Measurements from ENCODE around the gene DUOX2. TPM values are rescaled to one million over a fixed set of nuclear protein-coding genes. Genes with fewer than 3 reads are reported as not detected.
"Not testable (repeated sequence)": the region's sequence is repeated elsewhere in the genome, so short reads cannot be mapped to it uniquely, and the experiment has no call there.

The DUOX2 gene
- total RNA-seq, 1 donor from 2014 or later = not detected

DNA sequence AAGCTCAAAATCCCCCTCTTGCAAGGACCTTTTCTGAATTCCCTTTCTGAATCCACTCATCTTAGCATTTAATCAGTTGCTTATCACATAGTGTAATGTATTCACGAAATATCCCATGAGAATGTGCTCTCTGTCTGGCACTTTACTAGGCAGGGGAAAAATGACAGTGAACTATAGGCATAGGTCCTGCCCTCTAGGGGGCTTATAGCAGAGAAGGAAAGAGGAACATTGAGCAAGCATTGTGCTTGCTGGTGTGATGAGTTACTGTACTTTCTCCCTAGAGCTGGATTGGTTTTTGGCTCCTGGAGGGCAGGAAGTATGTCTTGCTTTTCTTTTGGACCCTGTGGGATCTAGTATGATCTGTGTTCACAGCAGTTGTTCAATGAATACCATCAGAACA is 26.5 kb downstream of the DUOX2 start:
- Mint-ChIP-seq H3K4me3 (ENCODE audit: unreplicated experiment) (no peak overlapping the region), H3K27ac (ENCODE audit: unreplicated experiment) (no peak overlapping the region), H3K27me3 (ENCODE audit: unreplicated experiment) (peaks cover 61% of the 10 kb centered on the region), H3K36me3 (ENCODE audit: unreplicated experiment) (no peaks in the 10 kb centered on the region), H3K9me3 (ENCODE audit: unreplicated experiment) (no peaks in the 10 kb centered on the region), H3K4me1 (ENCODE audit: unreplicated experiment) (no peaks in the 10 kb centered on the region)
- no peak for DNase-seq (ENCODE audit: extremely low spot score, unreplicated experiment)
- TF ChIP-seq, protein P1, sequence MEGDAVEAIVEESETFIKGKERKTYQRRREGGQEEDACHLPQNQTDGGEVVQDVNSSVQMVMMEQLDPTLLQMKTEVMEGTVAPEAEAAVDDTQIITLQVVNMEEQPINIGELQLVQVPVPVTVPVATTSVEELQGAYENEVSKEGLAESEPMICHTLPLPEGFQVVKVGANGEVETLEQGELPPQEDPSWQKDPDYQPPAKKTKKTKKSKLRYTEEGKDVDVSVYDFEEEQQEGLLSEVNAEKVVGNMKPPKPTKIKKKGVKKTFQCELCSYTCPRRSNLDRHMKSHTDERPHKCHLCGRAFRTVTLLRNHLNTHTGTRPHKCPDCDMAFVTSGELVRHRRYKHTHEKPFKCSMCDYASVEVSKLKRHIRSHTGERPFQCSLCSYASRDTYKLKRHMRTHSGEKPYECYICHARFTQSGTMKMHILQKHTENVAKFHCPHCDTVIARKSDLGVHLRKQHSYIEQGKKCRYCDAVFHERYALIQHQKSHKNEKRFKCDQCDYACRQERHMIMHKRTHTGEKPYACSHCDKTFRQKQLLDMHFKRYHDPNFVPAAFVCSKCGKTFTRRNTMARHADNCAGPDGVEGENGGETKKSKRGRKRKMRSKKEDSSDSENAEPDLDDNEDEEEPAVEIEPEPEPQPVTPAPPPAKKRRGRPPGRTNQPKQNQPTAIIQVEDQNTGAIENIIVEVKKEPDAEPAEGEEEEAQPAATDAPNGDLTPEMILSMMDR (IDR thresholded peaks at IDR 0.05) = no peak

DNA sequence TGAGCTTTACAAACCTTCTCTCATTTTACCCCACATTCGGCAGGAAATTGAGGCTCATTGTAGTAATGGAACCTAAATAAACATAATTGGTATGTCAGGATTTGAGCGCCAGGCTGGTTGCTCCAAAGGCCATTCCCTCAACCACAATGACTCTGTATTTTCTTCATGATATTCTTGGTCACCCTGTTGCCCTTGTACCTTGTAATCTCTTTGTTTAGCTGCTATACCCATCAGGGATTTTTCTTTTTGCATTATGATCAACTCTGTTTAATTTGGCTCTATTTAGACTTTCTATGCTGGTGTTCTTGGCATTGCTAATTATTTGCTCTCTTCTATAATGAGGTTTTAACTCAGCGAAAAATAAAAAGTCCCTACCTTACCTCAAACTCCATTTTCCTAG is 29.8 kb downstream of the DUOX2 start:
- Mint-ChIP-seq H3K9me3 (ENCODE audit: unreplicated experiment) (no peaks in the 10 kb centered on the region), H3K4me3 (ENCODE audit: unreplicated experiment) (no peak overlapping the region), H3K27ac (ENCODE audit: unreplicated experiment) (no peak overlapping the region), H3K27me3 (ENCODE audit: unreplicated experiment) (peaks cover 40% of the 10 kb centered on the region), H3K4me1 (ENCODE audit: unreplicated experiment) (no peaks in the 10 kb centered on the region), H3K36me3 (ENCODE audit: unreplicated experiment) (no peaks in the 10 kb centered on the region)
- DNase-seq (ENCODE audit: extremely low spot score, unreplicated experiment) = no peak
- TF ChIP-seq, protein P1 (IDR thresholded peaks at IDR 0.05) = no peak

DNA sequence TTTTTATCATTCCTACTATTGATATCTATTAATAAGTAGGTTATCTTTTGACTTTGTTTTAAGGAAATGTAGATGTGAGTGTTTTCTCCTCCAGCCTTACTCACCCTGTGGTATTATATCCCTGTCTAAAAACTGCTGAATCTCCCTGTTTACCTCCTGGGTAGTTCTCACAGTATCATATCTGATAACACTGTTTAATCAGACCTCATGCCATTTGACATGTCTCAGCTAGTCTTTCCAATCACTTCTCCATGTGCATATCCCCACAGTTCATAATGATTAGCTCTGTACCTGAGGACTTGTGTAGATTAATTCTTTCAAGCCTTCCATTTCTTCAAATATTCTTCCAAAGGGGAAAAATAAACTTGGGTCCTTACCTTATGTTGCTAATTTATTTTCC is 30.7 kb downstream of the DUOX2 start:
- Mint-ChIP-seq H3K4me3 (ENCODE audit: unreplicated experiment) (no peak overlapping the region), H3K9me3 (ENCODE audit: unreplicated experiment) (no peaks in the 10 kb centered on the region), H3K27me3 (ENCODE audit: unreplicated experiment) (peaks cover 38% of the 10 kb centered on the region), H3K36me3 (ENCODE audit: unreplicated experiment) (no peaks in the 10 kb centered on the region), H3K27ac (ENCODE audit: unreplicated experiment) (no peak overlapping the region), H3K4me1 (ENCODE audit: unreplicated experiment) (no peaks in the 10 kb centered on the region)
- TF ChIP-seq, protein P1 (IDR thresholded peaks at IDR 0.05) = no peak
- no peak for DNase-seq (ENCODE audit: extremely low spot score, unreplicated experiment)

- not testable (repeated sequence) for H3K4me1 Mint-ChIP-seq (ENCODE audit: unreplicated experiment); H3K4me3 Mint-ChIP-seq (ENCODE audit: unreplicated experiment); H3K36me3 Mint-ChIP-seq (ENCODE audit: unreplicated experiment); DNase-seq (ENCODE audit: extremely low spot score, unreplicated experiment); H3K27ac Mint-ChIP-seq (ENCODE audit: unreplicated experiment); H3K9me3 Mint-ChIP-seq (ENCODE audit: unreplicated experiment)
- H3K27me3 Mint-ChIP-seq (ENCODE audit: unreplicated experiment) = peaks cover 30% of the 10 kb centered on the region
Measured at GRCh38 chr15:45082412-45082811, 31.6 kb downstream of the DUOX2 start.

- not testable (repeated sequence) for H3K4me3 Mint-ChIP-seq (ENCODE audit: unreplicated experiment); H3K4me1 Mint-ChIP-seq (ENCODE audit: unreplicated experiment); DNase-seq (ENCODE audit: extremely low spot score, unreplicated experiment); H3K9me3 Mint-ChIP-seq (ENCODE audit: unreplicated experiment); H3K27ac Mint-ChIP-seq (ENCODE audit: unreplicated experiment); H3K36me3 Mint-ChIP-seq (ENCODE audit: unreplicated experiment)
- peaks cover 23% of the 10 kb centered on the region for H3K27me3 Mint-ChIP-seq (ENCODE audit: unreplicated experiment)
Measured at GRCh38 chr15:45080593-45080992, 33.4 kb downstream of the DUOX2 start.

GRCh38 chr15:45079628-45080246 is 34.2 kb downstream of the DUOX2 start:
- H3K4me3 Mint-ChIP-seq (ENCODE audit: unreplicated experiment); H3K36me3 Mint-ChIP-seq (ENCODE audit: unreplicated experiment); H3K4me1 Mint-ChIP-seq (ENCODE audit: unreplicated experiment); H3K9me3 Mint-ChIP-seq (ENCODE audit: unreplicated experiment); H3K27ac Mint-ChIP-seq (ENCODE audit: unreplicated experiment): not testable (repeated sequence)
- peak; percentile 51 for DNase-seq (ENCODE audit: extremely low spot score, unreplicated experiment)
- peaks cover 16% of the 10 kb centered on the region for H3K27me3 Mint-ChIP-seq (ENCODE audit: unreplicated experiment)

DNA sequence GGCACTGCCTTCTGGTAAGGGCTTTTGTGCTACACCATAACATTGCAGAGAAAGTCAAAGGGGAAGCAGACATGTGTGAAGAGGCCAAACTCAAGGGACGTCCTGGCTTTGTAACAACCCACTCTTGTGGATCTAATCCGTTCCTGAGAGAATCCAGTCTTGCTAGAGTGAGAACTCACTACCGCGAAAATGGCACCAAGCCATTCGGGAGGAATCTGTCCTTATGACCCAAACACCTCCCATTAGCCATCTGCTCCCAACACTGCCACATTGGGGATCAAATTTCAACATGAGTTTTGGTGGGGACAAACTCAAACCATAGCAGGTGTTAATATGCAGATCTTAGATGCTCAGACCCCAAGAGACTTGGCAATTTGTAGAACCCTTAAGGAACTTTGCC is 34.8 kb downstream of the DUOX2 start:
- DNase-seq (ENCODE audit: extremely low spot score, unreplicated experiment) = peak; percentile 48
- not testable (repeated sequence) for H3K4me1 Mint-ChIP-seq (ENCODE audit: unreplicated experiment); H3K4me3 Mint-ChIP-seq (ENCODE audit: unreplicated experiment); H3K36me3 Mint-ChIP-seq (ENCODE audit: unreplicated experiment); H3K27ac Mint-ChIP-seq (ENCODE audit: unreplicated experiment); H3K9me3 Mint-ChIP-seq (ENCODE audit: unreplicated experiment)
- H3K27me3 Mint-ChIP-seq (ENCODE audit: unreplicated experiment) = peaks cover 11% of the 10 kb centered on the region

DNA sequence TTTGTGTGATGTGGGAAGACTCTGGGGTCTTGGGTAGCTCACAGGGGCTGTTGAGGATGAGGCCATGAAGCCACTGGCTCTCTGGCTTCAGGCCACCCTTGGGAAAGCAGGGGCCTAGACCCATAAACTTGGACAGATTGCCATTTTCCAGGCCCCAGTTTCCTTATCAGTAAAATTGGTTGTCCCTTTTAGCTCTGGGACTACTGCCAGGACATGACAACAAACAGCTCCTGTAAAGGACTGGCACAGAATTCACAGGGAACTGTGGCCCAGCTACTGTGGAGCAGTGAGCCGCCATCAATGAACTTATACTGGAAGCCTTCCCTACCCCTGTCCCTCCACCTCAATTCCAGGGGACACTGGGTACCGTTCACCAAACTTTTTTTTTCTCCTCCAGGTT is 36.6 kb downstream of the DUOX2 start:
- H3K27me3 Mint-ChIP-seq (ENCODE audit: unreplicated experiment); H3K27ac Mint-ChIP-seq (ENCODE audit: unreplicated experiment); H3K9me3 Mint-ChIP-seq (ENCODE audit: unreplicated experiment); H3K36me3 Mint-ChIP-seq (ENCODE audit: unreplicated experiment); H3K4me1 Mint-ChIP-seq (ENCODE audit: unreplicated experiment); H3K4me3 Mint-ChIP-seq (ENCODE audit: unreplicated experiment): not testable (repeated sequence)
- DNase-seq (ENCODE audit: extremely low spot score, unreplicated experiment) = peak; percentile 10

DNA sequence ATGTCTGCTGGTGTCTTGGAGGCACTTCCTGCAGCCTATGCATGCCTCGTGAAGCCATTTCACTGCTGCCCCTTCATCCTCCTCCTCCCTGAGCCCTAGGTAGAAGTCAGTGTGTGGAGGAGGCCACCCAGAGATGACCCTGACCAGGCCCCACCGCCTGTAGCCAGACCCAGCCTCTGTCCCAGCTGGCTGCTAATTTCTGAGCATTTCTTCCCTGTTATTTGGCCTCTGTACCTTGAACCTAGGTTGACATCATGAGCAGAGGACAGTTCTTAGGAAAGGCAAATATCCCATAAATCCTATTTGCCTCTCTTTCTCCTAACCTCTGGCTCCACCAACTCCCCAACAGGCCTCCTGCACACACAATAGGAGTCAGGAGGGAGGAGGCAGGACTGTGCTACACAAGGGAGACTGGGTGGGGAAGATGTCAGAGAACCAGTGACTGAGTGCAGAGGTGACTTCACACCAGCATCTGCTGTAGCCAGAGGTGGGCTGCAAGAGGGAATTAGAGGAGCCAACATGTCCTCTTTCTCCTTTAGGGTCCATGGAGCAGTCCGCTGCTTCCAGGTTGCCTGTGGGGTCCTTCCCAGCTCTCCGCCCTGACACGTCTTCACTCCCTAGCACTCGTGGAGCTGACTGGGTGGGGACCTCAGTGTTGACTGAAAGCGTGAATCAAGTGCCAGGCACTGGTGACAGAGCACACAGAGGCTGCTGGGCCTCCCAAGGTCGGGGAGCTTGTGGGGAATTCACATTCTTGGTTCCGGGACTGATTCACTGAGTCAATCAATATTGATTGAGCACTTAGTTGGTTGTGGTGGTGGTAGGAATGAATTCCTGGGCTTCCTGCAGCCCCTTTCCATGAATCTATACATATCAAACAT is 38.3 kb downstream of the DUOX2 start:
- not testable (repeated sequence) for H3K27me3 Mint-ChIP-seq (ENCODE audit: unreplicated experiment); H3K9me3 Mint-ChIP-seq (ENCODE audit: unreplicated experiment); DNase-seq (ENCODE audit: extremely low spot score, unreplicated experiment); H3K36me3 Mint-ChIP-seq (ENCODE audit: unreplicated experiment); H3K4me3 Mint-ChIP-seq (ENCODE audit: unreplicated experiment); H3K27ac Mint-ChIP-seq (ENCODE audit: unreplicated experiment); H3K4me1 Mint-ChIP-seq (ENCODE audit: unreplicated experiment)

Measured in osteocyte (in vitro differentiated cells).